Stimulated activated CD8-positive, alpha-beta memory T cell treated with anti-CD3 and anti-CD28 coated beads, Interleukin-2, amount 100 ng/mL, for 1 hour (primary cell): ENCODE data around the gene WAS.
A peak's percentile ranks its signal among the peaks of the same experiment; 100 is the strongest.
"Not testable (repeated sequence)": the region's sequence is repeated elsewhere in the genome, so short reads cannot be mapped to it uniquely, and the experiment has no call there.

ENCODE experiments used
- DNase-seq, 2 donors: peaks; one replicate each; pipeline ENCODE4 v3.0.0-alpha.2; 2020; ENCODE audit warnings: low read depth in 2 of 2

Gene WAS

GRCh38 chrX:48685416-48685815 lies 1.8 kb downstream of the WAS start:
- no peak for DNase-seq

DNA sequence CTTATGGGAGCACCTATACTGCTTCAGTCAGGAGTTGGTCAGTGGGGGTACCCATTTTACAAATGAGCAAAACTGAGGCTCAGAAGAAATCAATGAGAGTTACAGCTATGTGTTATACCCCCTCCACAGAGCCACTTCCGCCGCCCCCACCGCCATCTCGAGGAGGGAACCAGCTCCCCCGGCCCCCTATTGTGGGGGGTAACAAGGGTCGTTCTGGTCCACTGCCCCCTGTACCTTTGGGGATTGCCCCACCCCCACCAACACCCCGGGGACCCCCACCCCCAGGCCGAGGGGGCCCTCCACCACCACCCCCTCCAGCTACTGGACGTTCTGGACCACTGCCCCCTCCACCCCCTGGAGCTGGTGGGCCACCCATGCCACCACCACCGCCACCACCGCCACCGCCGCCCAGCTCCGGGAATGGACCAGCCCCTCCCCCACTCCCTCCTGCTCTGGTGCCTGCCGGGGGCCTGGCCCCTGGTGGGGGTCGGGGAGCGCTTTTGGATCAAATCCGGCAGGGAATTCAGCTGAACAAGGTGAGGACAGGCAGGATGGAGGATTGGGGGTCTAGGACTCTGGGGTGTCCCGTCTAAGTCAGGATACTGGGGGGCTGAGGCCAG lies 5.0 kb downstream of the WAS start:
- DNase-seq = no peak

GRCh38 chrX:48689208-48689920 lies 5.8 kb downstream of the WAS start:
- DNase-seq = no peak

DNA sequence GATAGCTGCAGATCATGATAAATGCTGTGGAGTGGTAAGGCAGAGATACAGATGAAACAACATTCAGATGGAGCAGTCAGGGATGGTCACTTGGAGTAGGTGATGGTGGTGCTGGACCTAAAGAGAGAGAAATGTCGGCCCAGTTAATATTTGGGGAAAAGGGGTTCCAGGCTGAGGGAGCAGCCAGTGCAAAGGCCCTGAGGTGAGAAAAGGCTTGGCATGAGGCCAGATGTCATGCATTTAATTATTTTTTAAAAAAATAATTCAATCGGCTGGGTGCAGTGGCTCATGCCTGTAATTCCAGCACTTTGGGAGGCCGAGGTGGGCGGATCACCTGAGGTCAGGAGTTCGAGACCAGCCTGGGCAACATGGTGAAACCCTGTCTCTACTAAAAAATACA lies 8.1 kb downstream of the WAS start:
- DNase-seq = not testable (repeated sequence)

GRCh38 chrX:48694776-48695533 lies 11.4 kb downstream of the WAS start:
- DNase-seq = no peak

GRCh38 chrX:48695534-48695896 lies 11.9 kb downstream of the WAS start:
- no peak for DNase-seq

- DNase-seq = no peak
These were observed 12.3 kb downstream of the WAS start for GRCh38 chrX:48695925-48696300.

DNA sequence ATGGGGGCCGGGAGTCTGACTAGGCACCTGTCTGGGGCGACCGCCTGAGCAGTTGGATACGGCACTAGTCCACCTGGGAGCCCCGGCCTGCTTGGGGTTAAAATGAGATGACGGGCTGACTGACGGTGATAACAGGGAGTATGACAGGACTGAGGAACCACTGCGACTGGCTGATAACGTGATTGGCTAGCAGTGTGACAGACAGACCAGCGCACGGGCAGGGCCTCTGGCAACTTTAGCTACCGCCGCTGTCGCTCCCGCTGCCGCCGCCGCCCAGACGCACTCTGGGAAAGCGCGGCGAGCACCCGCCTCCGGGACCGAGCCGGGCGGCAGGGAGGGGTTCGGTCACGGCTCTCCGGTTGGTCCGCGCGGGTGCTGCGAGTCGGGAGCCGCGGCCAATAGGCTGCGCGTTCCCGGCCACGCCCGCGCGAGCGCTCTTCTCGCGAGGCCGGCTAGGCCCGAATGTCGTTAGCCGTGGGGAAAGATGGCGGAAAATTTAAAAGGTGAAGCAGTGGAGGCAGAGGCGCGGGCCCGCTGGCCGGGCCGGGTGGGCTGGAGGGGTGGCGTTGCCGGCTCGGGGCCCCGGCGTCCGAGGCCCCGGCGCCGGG lies 12.8 kb downstream of the WAS start, which contains the start of gene SUV39H1:
SUV39H1 (plus strand) TSS at position 434 of the 608 bp plus-strand sequence; CDS start at position 485, 51 bp downstream.
- DNase-seq = peak; percentile 51 to 72

- DNase-seq = no peak
These were observed 13.5 kb downstream of the WAS start for GRCh38 chrX:48696909-48697727.

GRCh38 chrX:48698306-48698705 lies 14.7 kb downstream of the WAS start:
- no peak for DNase-seq

- DNase-seq = no peak
These were observed 16.6 kb downstream of the WAS start for GRCh38 chrX:48700246-48700645.

DNA sequence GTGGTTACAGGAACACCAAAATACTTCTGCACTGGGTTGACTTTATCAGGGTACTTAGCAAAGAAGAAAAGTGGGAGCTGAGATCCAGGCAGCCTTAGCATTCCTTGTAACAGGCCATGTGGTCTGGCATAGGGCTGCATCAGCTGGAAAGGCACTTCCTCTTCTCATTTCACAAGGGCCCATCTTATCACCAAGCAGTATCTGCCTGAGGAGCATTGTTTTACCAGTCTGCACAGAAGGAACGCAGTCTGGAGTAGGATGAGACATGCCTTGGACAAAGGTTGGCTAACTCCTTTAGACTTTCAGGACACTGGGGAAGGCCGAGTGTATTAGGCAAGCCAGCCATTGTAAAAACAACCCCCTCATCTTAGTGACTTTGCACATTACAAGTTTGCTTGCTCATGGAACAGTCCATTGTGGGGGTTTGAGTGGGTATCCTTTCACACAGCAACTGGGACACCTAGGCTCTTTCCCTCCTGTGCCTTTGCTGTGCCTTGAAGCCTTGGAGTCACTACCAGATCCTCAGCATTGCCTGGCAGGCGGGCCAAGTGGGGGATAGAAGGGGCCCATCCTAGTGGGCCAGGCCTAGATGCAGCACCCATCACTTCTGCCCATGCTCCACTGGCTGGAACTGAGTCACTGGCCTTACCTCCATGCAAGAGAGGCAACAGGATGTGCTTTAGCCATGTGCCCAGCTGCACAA lies 17.5 kb downstream of the WAS start:
- no peak for DNase-seq

- no peak for DNase-seq
These were observed 18.4 kb downstream of the WAS start for GRCh38 chrX:48702032-48702431.

DNA sequence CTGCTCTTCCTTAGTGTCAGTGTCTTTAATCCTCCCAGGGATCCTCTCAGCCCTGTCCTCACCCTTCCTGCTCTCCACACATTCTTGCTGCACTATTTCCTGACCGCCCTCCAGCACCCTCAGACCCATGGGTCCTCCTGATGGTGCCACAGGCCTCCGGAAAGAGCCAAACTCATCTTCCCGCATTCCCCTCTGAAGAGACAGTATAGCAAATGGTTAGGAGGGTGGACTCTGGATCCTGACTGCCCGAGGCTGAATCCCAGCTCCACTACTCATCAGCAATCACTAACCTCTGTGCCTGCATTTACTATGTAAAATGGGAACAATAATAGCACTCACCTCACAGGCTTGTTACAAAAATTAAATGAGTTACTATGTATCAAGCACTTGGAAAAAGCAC lies 19.1 kb downstream of the WAS start:
- no peak for DNase-seq

DNA sequence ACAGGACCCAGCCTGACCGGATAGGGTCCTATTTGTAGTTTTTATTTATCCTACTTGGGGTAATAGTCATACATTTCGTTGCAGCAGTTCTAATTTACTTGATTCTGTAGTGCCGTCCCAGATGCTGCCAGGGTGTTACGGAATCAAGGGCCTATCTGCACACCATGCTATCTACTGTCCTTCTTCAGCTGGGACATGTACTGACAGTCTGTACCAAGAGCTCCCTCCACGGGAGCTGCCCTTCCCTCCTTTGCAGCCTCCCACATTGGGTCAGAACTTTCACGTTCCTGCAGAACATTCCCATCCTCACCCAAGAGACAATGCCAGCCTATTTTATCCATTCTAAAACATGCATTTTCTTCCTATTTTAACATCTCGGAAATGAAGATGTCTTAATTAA lies 19.6 kb downstream of the WAS start:
- DNase-seq = no peak

- no peak for DNase-seq
These were observed 20.3 kb downstream of the WAS start for GRCh38 chrX:48703642-48704481.

- no peak for DNase-seq
These were observed 22.3 kb downstream of the WAS start for GRCh38 chrX:48705871-48706270.

DNA sequence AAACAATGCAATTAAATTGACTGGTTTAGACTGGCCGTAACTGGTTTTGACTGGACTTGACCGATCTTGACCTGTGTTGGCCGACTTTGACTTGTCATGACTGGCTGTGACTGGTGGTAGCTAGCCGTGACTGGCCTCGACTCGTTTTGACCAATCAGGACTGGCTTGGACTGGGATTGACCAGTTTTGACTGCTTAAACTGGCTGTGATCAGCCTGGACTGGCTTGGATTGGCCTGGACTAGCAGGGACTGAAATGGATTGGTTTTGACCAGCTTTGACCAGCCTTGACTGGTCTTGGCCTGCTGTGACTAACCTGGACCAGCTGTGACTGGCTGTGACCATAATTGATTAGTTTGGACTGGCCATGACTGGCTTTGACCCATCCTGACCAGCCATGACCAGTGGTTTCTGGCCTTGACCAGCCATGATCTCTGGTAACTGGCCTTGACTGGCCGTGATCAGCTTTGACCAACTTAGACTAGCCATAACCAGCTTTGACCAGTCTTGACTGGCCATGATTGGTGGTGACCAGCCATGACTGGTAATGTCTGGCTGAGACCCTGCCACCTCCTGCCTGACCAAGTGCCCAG lies 26.0 kb downstream of the WAS start:
- DNase-seq = no peak

DNA sequence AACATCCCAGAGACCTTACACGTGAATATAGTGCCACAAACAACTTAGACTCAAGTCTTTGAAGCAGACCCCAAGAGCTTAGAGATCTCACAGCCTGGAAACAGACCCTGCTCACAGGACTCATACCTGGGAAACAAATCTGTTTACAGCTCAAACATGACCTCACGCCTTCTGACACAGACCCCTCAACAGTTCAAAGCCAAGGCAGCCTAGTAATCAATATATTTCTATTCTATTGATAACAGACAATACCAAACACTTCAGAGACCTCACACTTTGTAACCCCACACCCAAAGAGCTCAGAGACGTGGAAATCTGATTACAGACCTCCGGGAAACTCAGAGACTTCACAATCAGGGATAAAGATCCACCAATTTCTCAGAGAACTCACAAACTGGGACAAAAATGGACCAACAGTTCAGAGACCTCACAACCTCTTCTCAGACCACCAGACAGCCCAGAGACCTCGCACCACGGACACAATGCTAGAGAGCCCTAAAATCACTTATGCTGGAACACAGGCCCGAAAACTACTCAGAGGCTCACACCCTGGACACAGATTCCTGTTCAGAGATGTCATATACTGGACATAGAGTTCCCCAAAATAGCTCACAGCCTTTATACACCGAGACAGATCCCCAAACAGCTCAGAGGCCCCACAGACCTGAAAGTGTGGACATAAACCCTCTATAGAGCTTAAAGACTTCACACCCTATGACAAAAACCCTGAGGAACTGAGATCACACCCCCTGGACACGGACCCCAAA lies 27.7 kb downstream of the WAS start:
- DNase-seq = no peak
